Peyer's patch (tissue), 4 donors: ENCODE data around the gene NOTCH3. TPM values are rescaled to one million over a fixed set of nuclear protein-coding genes. Genes with fewer than 3 reads are reported as not detected.

Experiments
- DNase-seq, 3 donors: peaks; one replicate each; pipeline ENCODE4 v3.0.0-alpha.2; 2017 to 2019
- H3K27ac ChIP-seq, 4 donors: fragments of 200-600 bp; sonication (generic); one replicate each; pipeline ENCODE4 v1.5.1; 2016 to 2019
- H3K27me3 ChIP-seq, 2 donors: fragments of 200-600 bp; sonication (generic); one replicate each; pipeline ENCODE4 v1.5.1; 2019
- H3K36me3 ChIP-seq, 3 donors: fragments of 200-600 bp; sonication (generic); one replicate each; pipeline ENCODE4 v1.5.1; 2016 to 2019
- H3K4me1 ChIP-seq, 4 donors: fragments of 200-600 bp; sonication (generic); one replicate each; pipeline ENCODE4 v1.5.1; 2016 to 2019
- H3K4me3 ChIP-seq, 4 donors: fragments of 200-600 bp; sonication (generic); 1 replicate in 3 of 4; 2 replicates in 1 of 4; pipeline ENCODE4 v1.5.1; 2016 to 2019; ENCODE audit warnings: mild to moderate bottlenecking in 1 of 4
- H3K9me3 ChIP-seq, 4 donors: fragments of 200-600 bp; sonication (generic); one replicate each; pipeline ENCODE4 v1.5.1; 2016 to 2019; ENCODE audit warnings: mild to moderate bottlenecking in 1 of 4
- POLR2A ChIP-seq, 2 donors: fragments of 450-650 bp; IDR thresholded peaks; one replicate each; pipeline ENCODE4 v1.5.1; 2017; ENCODE audit warnings: antibody characterized with exemption in 2 of 2, mild to moderate bottlenecking in 2 of 2, moderate library complexity in 2 of 2
- total RNA-seq, 4 donors: library from RNA; depleted of rRNA; stranded (reverse); fragments of >200 nt; gene quantifications; one replicate each; pipeline ENCODE4 v1.1.0, GENCODE V29; 2016
- TF ChIP-seq, protein P1 (sequence below), 6 experiments: fragments of 450-650 bp in 4 of 6; fragments of 200-600 bp in 2 of 6; sonication (generic) in 1 of 6; IDR thresholded peaks; one replicate each; pipeline ENCODE4 v1.5.1; 2017 to 2019; ENCODE audit warnings: antibody characterized with exemption in 6 of 6, mild to moderate bottlenecking in 3 of 6, moderate library complexity in 1 of 6

Gene NOTCH3
- total RNA-seq, 4 donors from 2014 or later = 2.6 to 16.5 (median 8.9) TPM

DNA sequence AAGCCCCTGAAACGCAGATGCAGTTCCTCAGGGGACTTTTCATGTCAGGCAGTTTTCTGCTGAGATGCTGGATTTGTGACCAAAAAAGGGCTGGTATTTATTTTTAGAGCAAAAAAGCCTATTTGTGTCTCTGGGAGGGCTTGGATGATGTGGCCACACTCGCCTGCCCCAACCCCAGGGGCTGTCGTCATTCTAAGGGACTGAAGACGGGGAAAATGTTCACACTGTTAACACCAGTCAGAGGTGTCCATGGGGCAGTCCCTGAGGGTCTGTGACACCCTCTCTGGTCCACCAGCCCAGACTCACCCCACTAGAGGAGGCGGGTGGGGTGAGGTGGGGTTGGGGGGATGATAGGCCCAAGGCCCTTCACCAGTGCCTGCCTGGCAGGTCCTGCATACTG, 47.3 kb upstream of the NOTCH3 start:
- peaks cover 0 to 57% (median 11%) of the 10 kb centered on the region in 4 donors for H3K4me1 ChIP-seq
- H3K27ac ChIP-seq = peak overlapping the region; percentile 65 to 87 (median 76)
- TF ChIP-seq, protein P1, sequence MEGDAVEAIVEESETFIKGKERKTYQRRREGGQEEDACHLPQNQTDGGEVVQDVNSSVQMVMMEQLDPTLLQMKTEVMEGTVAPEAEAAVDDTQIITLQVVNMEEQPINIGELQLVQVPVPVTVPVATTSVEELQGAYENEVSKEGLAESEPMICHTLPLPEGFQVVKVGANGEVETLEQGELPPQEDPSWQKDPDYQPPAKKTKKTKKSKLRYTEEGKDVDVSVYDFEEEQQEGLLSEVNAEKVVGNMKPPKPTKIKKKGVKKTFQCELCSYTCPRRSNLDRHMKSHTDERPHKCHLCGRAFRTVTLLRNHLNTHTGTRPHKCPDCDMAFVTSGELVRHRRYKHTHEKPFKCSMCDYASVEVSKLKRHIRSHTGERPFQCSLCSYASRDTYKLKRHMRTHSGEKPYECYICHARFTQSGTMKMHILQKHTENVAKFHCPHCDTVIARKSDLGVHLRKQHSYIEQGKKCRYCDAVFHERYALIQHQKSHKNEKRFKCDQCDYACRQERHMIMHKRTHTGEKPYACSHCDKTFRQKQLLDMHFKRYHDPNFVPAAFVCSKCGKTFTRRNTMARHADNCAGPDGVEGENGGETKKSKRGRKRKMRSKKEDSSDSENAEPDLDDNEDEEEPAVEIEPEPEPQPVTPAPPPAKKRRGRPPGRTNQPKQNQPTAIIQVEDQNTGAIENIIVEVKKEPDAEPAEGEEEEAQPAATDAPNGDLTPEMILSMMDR (IDR thresholded peaks at IDR 0.05) = no peak
- TF ChIP-seq POLR2A (IDR thresholded peaks at IDR 0.05) = no peak
- no peak overlapping the region for H3K4me3 ChIP-seq
- peaks cover 0 to 63% (median 0%) of the 10 kb centered on the region in 3 donors for H3K36me3 ChIP-seq
- no peaks in the 10 kb centered on the region for H3K9me3 ChIP-seq
- no peaks in the 10 kb centered on the region for H3K27me3 ChIP-seq
- DNase-seq = no peak

DNA sequence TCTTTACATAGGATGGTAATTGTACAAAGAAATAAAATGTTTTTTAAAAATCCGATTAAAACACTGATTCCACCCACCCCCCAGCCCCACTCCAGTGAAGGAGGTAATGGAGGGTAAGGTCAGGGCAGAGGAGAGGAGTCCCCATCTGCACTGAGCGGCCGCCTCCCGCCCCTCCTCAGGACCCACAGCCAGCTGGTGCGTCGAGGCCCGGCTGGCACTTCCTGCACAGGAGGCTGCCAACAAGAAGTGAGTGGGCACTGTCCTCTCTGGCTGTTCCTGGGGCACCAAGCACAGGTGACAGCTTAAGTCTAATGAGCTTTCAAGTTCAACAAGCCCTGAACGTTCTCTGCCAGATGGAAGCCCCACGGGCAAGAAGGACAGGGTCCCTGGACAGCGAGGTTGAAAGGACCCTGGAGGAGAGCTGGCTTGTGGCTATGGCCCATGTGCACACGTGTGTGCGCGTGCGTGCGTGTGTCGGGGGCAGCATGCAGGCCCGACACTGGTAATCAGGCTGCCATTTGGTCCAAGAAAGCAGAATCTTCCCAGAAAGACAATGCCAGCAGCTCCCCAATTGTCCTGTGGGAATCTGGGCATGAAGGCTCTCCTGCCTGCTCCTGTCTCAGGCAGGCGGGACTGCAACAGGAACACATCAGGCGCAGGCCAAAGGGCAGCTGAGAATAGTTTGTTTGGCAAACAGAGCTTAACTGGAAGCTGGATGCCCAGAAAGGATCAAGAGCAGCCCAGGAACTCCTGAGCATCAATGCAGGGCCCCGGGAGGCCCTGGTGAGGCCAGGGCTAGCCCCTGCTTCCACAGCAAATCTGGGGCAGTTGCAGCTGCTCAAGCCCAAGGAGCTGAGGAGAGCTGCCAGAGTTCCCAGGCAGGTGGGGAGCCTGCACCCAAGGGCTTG, 46.6 kb upstream of the NOTCH3 start:
- TF ChIP-seq, protein P1 (IDR thresholded peaks at IDR 0.05) = peak in 1 of 6 experiments; percentile 5
- TF ChIP-seq POLR2A (IDR thresholded peaks at IDR 0.05) = no peak
- DNase-seq = no peak
- H3K27ac ChIP-seq = peak overlapping the region; percentile 31 to 87 (median 60)

GRCh38 chr19:15246198-15246481, 45.3 kb upstream of the NOTCH3 start:
- peaks cover 0 to 40% (median 11%) of the 10 kb centered on the region in 4 donors for H3K4me1 ChIP-seq
- H3K27ac ChIP-seq = no peak overlapping the region
- H3K9me3 ChIP-seq = no peaks in the 10 kb centered on the region
- H3K4me3 ChIP-seq = no peak overlapping the region
- DNase-seq = no peak
- TF ChIP-seq, protein P1 (IDR thresholded peaks at IDR 0.05) = no peak
- no peak for TF ChIP-seq POLR2A (IDR thresholded peaks at IDR 0.05)
- peaks cover 0 to 69% (median 0%) of the 10 kb centered on the region in 3 donors for H3K36me3 ChIP-seq
- H3K27me3 ChIP-seq = no peaks in the 10 kb centered on the region

More for the DNA sequence above, 46.6 kb upstream of the NOTCH3 start:
- H3K27me3 ChIP-seq = no peaks in the 10 kb centered on the region
- no peaks in the 10 kb centered on the region for H3K9me3 ChIP-seq
- peaks cover 0 to 63% (median 0%) of the 10 kb centered on the region in 3 donors for H3K36me3 ChIP-seq
- H3K4me3 ChIP-seq = no peak overlapping the region
- peaks cover 0 to 50% (median 11%) of the 10 kb centered on the region in 4 donors for H3K4me1 ChIP-seq

- TF ChIP-seq POLR2A (IDR thresholded peaks at IDR 0.05) = no peak
- TF ChIP-seq, protein P1 (IDR thresholded peaks at IDR 0.05) = no peak
- no peak for DNase-seq
- Histone ChIP-seq H3K9me3 (no peaks in the 10 kb centered on the region), H3K27ac (no peak overlapping the region), H3K4me1 (peaks cover 0 to 34% (median 11%) of the 10 kb centered on the region in 4 donors), H3K4me3 (no peak overlapping the region), H3K36me3 (peaks cover 0 to 75% (median 0%) of the 10 kb centered on the region in 3 donors), H3K27me3 (no peaks in the 10 kb centered on the region)
These were observed 44.8 kb upstream of the NOTCH3 start for GRCh38 chr19:15245370-15246197.

- H3K27ac ChIP-seq = no peak overlapping the region
- TF ChIP-seq, protein P1 (IDR thresholded peaks at IDR 0.05) = no peak
- no peak for TF ChIP-seq POLR2A (IDR thresholded peaks at IDR 0.05)
- peaks cover 0 to 26% (median 11%) of the 10 kb centered on the region in 4 donors for H3K4me1 ChIP-seq
- peaks cover 0 to 83% (median 0%) of the 10 kb centered on the region in 3 donors for H3K36me3 ChIP-seq
- no peak for DNase-seq
- no peaks in the 10 kb centered on the region for H3K27me3 ChIP-seq
- H3K4me3 ChIP-seq = no peak overlapping the region
- H3K9me3 ChIP-seq = no peaks in the 10 kb centered on the region
These were observed 44.0 kb upstream of the NOTCH3 start for GRCh38 chr19:15244808-15245207.
